Measurements from ENCODE around the gene SCMH1. TPM values are rescaled to one million over a fixed set of nuclear protein-coding genes. Genes with fewer than 3 reads are reported as not detected.

SCMH1 gene
- total RNA-seq, 2 experiments from 2014 or later = 47.0 to 47.7 TPM

DNA sequence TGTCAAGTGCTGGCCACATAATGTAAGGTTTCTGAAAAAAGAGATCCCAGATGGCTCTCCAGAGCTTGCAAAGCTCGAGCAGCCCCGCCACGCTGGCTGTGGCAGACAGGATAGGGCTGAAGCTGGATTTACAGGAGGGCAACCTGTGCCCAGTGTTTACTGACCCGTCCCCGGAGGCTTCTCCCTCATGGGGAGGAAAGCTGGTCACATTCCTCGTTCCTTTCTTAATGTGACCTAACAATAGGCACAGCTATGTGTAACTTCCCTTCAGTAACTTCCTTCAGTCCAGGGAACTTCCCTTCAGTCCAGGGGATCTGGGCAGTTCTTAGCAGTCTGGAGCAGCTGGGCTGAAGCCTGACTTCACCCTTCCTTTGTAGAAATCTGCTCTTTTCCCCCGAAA is 228.3 kb downstream of the SCMH1 start:
- CTCF ChIA-PET (ENCODE audit: unreplicated experiment) = interaction anchor here (1.3 kb wide), 1 partner anchor 10 kb away, joined by 3 read pairs; no protein-coding TSS in a partner anchor
- Histone ChIP-seq H3K4me2 (ENCODE audit: low read length) (no peak overlapping the region), H4K20me1 (ENCODE audit: insufficient read depth, low read length) (no peaks in the 10 kb centered on the region), H3K4me3 (ENCODE audit: low read depth, low read length, poor library complexity, severe bottlenecking) (no peak overlapping the region), H3K36me3 (ENCODE audit: insufficient read depth, low read length) (peaks cover 90% of the 10 kb centered on the region), H3K79me2 (ENCODE audit: insufficient read depth, low read depth, low read length) (no peaks in the 10 kb centered on the region), H3K4me1 (ENCODE audit: insufficient read depth, low read length, poor library complexity, severe bottlenecking) (peaks cover 13% of the 10 kb centered on the region), H3K9me2 (ENCODE audit: insufficient read depth, low read length) (no peaks in the 10 kb centered on the region), H3K27ac (ENCODE audit: low read depth, low read length, poor library complexity, severe bottlenecking) (no peak overlapping the region), H3K9me3 (ENCODE audit: low read length) (no peaks in the 10 kb centered on the region), H2AFZ (ENCODE audit: low read length) (no peak overlapping the region)
- POLR2A ChIA-PET = no interaction called here
- intact Hi-C loops (cut with micrococcal nuclease; ENCODE audit: unreplicated experiment) = no loop called here
- no peak for DNase-seq (ENCODE audit: low spot score)
- no TSS peak for BruUV-seq (replicated peaks)
- TF ChIP-seq, protein P1, sequence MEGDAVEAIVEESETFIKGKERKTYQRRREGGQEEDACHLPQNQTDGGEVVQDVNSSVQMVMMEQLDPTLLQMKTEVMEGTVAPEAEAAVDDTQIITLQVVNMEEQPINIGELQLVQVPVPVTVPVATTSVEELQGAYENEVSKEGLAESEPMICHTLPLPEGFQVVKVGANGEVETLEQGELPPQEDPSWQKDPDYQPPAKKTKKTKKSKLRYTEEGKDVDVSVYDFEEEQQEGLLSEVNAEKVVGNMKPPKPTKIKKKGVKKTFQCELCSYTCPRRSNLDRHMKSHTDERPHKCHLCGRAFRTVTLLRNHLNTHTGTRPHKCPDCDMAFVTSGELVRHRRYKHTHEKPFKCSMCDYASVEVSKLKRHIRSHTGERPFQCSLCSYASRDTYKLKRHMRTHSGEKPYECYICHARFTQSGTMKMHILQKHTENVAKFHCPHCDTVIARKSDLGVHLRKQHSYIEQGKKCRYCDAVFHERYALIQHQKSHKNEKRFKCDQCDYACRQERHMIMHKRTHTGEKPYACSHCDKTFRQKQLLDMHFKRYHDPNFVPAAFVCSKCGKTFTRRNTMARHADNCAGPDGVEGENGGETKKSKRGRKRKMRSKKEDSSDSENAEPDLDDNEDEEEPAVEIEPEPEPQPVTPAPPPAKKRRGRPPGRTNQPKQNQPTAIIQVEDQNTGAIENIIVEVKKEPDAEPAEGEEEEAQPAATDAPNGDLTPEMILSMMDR (conservative IDR thresholded peaks at IDR 0.05; ENCODE audit: low read length) = no peak
- TF ChIP-seq EZH2phosphoT487 (IDR thresholded peaks at IDR 0.05; ENCODE audit: borderline replicate concordance, low read depth, low read length) = no peak

DNA sequence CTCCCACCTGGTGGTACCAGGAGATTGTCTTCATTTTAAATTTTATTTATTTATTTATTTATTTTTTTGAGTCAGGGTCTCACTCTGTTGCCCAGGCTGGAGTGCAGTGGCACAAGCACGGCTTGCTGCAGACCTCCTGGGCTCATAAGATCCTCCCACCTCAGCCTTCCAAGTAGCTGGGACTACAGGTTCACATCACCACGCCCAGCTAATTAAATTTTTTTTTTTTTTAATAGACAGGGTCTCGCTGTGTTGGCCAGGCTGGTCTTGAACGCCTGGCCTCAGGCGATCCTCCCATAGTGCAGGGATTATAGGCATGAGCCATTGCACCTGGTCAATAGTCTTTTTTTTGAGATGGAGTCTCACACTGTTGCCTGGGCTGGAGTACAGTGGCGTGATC is 229.1 kb downstream of the SCMH1 start:
- CTCF ChIA-PET (ENCODE audit: unreplicated experiment) = interaction anchor here (1.3 kb wide), 1 partner anchor 10 kb away, joined by 3 read pairs; no protein-coding TSS in a partner anchor
- no peak overlapping the region for H3K4me2 ChIP-seq (ENCODE audit: low read length)
- peaks cover 93% of the 10 kb centered on the region for H3K36me3 ChIP-seq (ENCODE audit: insufficient read depth, low read length)
- H3K9me3 ChIP-seq (ENCODE audit: low read length) = no peaks in the 10 kb centered on the region
- H2AFZ ChIP-seq (ENCODE audit: low read length) = no peak overlapping the region
- TF ChIP-seq, protein P1 (conservative IDR thresholded peaks at IDR 0.05; ENCODE audit: low read length) = no peak
- no peak for TF ChIP-seq EZH2phosphoT487 (IDR thresholded peaks at IDR 0.05; ENCODE audit: borderline replicate concordance, low read depth, low read length)
- no peaks in the 10 kb centered on the region for H4K20me1 ChIP-seq (ENCODE audit: insufficient read depth, low read length)
- no peaks in the 10 kb centered on the region for H3K9me2 ChIP-seq (ENCODE audit: insufficient read depth, low read length)
- H3K79me2 ChIP-seq (ENCODE audit: insufficient read depth, low read depth, low read length) = no peaks in the 10 kb centered on the region
- BruUV-seq (replicated peaks) = no TSS peak
- H3K27ac ChIP-seq (ENCODE audit: low read depth, low read length, poor library complexity, severe bottlenecking) = no peak overlapping the region
- POLR2A ChIA-PET = no interaction called here
- no peak overlapping the region for H3K4me3 ChIP-seq (ENCODE audit: low read depth, low read length, poor library complexity, severe bottlenecking)
- intact Hi-C loops (cut with micrococcal nuclease; ENCODE audit: unreplicated experiment) = no loop called here
- peaks cover 13% of the 10 kb centered on the region for H3K4me1 ChIP-seq (ENCODE audit: insufficient read depth, low read length, poor library complexity, severe bottlenecking)
- DNase-seq (ENCODE audit: low spot score) = no peak

DNA sequence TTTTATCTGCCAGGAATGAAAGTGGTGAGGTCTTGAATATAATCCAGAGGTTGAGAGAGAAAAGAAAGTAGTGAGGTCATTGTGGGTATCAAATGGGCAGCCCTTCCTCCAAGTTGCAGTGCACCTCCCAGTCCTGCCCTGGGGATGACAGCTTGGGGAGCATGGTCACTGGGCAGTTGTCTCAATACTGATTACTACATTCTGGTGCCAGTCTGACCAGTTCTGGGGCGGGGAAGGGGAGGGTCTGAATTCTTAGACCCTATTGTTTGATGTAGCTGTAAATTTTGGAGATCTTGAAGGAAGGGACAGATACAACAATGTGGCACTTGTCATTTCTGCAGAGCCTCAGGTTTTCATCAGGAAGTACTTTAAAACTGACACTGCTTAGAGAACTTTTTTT is 231.8 kb downstream of the SCMH1 start:
- Histone ChIP-seq H3K27ac (ENCODE audit: low read depth, low read length, poor library complexity, severe bottlenecking) (no peak overlapping the region), H3K4me2 (ENCODE audit: low read length) (no peak overlapping the region), H3K9me3 (ENCODE audit: low read length) (no peaks in the 10 kb centered on the region), H3K4me3 (ENCODE audit: low read depth, low read length, poor library complexity, severe bottlenecking) (no peak overlapping the region), H3K79me2 (ENCODE audit: insufficient read depth, low read depth, low read length) (no peaks in the 10 kb centered on the region), H4K20me1 (ENCODE audit: insufficient read depth, low read length) (no peaks in the 10 kb centered on the region), H3K36me3 (ENCODE audit: insufficient read depth, low read length) (peaks cover 98% of the 10 kb centered on the region), H3K4me1 (ENCODE audit: insufficient read depth, low read length, poor library complexity, severe bottlenecking) (peaks cover 10% of the 10 kb centered on the region), H3K9me2 (ENCODE audit: insufficient read depth, low read length) (no peaks in the 10 kb centered on the region), H2AFZ (ENCODE audit: low read length) (no peak overlapping the region)
- intact Hi-C loops (cut with micrococcal nuclease; ENCODE audit: unreplicated experiment) = no loop called here
- no peak for DNase-seq (ENCODE audit: low spot score)
- ChIA-PET CTCF (ENCODE audit: unreplicated experiment) (no interaction called here), POLR2A (no interaction called here)
- TF ChIP-seq, protein P1 (conservative IDR thresholded peaks at IDR 0.05; ENCODE audit: low read length) = no peak
- no peak for TF ChIP-seq EZH2phosphoT487 (IDR thresholded peaks at IDR 0.05; ENCODE audit: borderline replicate concordance, low read depth, low read length)
- no TSS peak for BruUV-seq (replicated peaks)

Data from OCI-LY7 (cell line).